Muscle of leg (tissue), 11 donors: Measurements from ENCODE around the gene STK11. TPM values are rescaled to one million over a fixed set of nuclear protein-coding genes. Genes with fewer than 3 reads are reported as not detected.
"Not testable (repeated sequence)": the region's sequence is repeated elsewhere in the genome, so short reads cannot be mapped to it uniquely, and the experiment has no call there.

Experiments
- DNase-seq: peaks from one replicate; pipeline ENCODE4 v3.0.0; 2013
- H3K27ac ChIP-seq: one replicate; pipeline ENCODE4 v1.5.1; 2013; ENCODE audit warnings: mild to moderate bottlenecking, low read length, control low read depth
- H3K27me3 ChIP-seq: one replicate; pipeline ENCODE4 v1.6.1; 2013; ENCODE audit warnings: low read length; ENCODE audit not compliant: control insufficient read depth, insufficient read depth
- H3K36me3 ChIP-seq: one replicate; pipeline ENCODE4 v1.6.1; 2013; ENCODE audit warnings: low read length; ENCODE audit not compliant: control insufficient read depth, insufficient read depth
- H3K4me1 ChIP-seq: one replicate; pipeline ENCODE4 v1.6.1; 2013; ENCODE audit warnings: low read length; ENCODE audit not compliant: control insufficient read depth, insufficient read depth
- H3K4me3 ChIP-seq: one replicate; pipeline ENCODE4 v1.5.1; 2013; ENCODE audit warnings: low read length, control low read depth
- H3K9me3 ChIP-seq: replicated peaks from 2 replicates; pipeline ENCODE4 v1.6.1; 2013; ENCODE audit warnings: low read depth, low read length; ENCODE audit not compliant: control insufficient read depth
- WGBS: methylation state at CpG from one replicate; pipeline ENCODE4 v1.1.5; 2013; ENCODE audit warnings: missing lambda C conversion rate; ENCODE audit not compliant: insufficient coverage; 5-methylcytosine and 5-hydroxymethylcytosine counted together
- polyA plus RNA-seq, 8 donors: library from polyadenylated mRNA; unstranded; fragments of 120-200 nt; gene quantifications; one replicate each; pipeline versions ENCODE4 v1.2.1 to v1.2.3, GENCODE V29; 2013; ENCODE audit warnings: inconsistent platforms in 1 of 8, low replicate concordance in 1 of 8; ENCODE audit not compliant: insufficient read length in 8 of 8, insufficient read depth in 1 of 8
- total RNA-seq: library from RNA; stranded (reverse); fragments of 120-200 nt; gene quantifications from one replicate; pipeline ENCODE4 v1.2.4, GENCODE V29; 2013

Gene STK11
- total and polyA plus RNA-seq, 9 donors = 45.3 to 59.1 (median 56.6) TPM

DNA sequence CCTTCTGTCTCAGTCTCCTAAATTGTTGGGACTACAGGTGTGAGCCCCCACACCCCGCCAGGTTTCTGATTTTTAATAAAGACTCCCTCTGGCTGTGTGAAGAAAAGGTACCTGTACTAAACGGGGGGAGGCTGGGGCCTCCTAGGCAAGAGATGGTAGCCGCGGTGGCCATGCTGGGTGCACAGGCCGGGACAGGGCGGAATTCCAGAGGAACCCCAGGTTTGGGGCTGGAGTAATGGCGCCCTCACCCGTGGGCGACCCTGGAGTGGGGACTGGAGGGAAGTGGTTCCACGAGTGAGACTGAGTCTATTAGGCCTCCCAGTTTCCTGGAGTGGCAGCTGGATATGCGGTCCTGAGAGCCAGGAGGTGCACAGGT lies 33.8 kb downstream of the STK11 start:
- Histone ChIP-seq H3K4me1 (peaks cover 63% of the 10 kb centered on the region), H3K4me3 (no peak overlapping the region), H3K36me3 (peaks cover 2% of the 10 kb centered on the region), H3K9me3 (no peaks in the 10 kb centered on the region), H3K27me3 (peaks cover 9% of the 10 kb centered on the region), H3K27ac (peak overlapping the region; percentile 94)
- 78% methylated on average over 9 of the region's 11 CpGs for WGBS
- no peak for DNase-seq

DNA sequence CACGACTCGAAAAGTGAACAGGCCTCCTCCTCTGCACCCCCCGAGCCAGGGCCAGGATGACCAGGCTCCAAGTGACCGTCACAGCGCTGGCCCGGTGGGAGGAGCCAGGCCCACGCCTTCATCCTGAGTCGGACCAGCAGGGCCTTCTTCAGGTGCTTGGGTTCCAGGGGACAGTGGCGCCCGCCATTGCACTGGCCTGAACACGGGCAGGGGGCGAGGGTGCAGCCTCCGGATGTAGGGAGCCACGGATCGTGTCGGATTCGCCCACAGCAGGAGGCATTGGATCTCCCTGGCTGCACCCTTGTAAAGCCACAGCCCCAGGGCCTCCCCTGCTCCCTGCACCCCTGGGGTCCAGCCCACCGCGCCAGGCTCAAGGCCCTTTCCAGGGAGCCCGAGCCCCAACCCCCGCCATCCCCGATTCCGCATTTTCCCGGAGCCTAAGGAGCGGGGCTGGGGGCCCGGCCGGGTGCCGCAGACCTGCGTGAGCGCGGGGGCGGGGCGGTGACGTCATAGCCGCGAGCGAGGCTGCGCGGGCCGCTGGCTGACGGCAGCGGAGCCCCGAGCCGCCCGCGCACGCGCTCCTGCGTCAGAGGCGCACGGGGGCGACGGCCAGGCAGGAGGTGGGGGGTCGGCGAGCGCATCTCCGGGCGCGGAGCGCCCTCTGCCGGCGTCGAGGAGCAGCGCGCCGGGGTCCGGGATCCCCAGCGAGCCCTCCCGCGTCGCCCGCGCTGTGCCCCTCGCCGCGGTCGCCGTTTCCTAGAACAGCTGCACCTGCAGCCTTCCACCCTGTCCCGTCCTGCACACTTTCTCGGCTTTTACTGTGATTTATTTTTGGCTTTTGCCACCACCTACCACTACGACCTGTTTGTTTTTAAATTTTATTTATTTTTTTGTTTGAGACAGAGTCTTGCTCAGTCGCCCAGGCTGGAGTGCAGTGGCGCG lies 34.5 kb downstream of the STK11 start:
- DNase-seq = peak; percentile 96
- Histone ChIP-seq H3K4me3 (peak overlapping the region; percentile 41), H3K27ac (peak overlapping the region; percentile 94), H3K27me3 (peaks cover 9% of the 10 kb centered on the region), H3K36me3 (peaks cover 4% of the 10 kb centered on the region), H3K9me3 (no peaks in the 10 kb centered on the region), H3K4me1 (peaks cover 70% of the 10 kb centered on the region)
- 5% methylated on average over 74 of the region's 84 CpGs for WGBS

DNA sequence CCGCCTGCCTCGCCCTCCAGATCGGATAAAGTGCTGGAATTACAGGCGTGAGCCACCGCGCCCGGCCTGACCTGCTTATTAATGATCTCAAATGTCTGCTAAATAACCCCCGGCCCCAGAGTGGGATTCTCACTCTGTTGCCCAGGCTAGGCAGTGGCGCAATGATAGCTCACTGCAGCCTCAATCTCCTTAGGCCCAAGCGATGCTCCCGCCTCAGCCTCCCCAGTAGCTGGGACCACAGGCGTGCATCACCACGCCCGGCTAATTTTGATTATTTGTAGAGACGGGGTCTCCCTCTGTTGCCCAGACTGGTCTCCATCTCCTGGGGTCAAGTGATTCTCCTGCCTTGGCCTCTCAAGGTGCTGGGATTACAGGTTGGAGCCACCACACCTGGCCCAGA lies 35.3 kb downstream of the STK11 start:
- Histone ChIP-seq H3K4me3 (no peak overlapping the region), H3K27ac (peak overlapping the region; percentile 47), H3K9me3 (no peaks in the 10 kb centered on the region), H3K4me1 (peaks cover 78% of the 10 kb centered on the region), H3K27me3 (peaks cover 9% of the 10 kb centered on the region), H3K36me3 (peaks cover 4% of the 10 kb centered on the region)
- DNase-seq = no peak
- WGBS = 54% methylated on average over 11 of the region's 15 CpGs

DNA sequence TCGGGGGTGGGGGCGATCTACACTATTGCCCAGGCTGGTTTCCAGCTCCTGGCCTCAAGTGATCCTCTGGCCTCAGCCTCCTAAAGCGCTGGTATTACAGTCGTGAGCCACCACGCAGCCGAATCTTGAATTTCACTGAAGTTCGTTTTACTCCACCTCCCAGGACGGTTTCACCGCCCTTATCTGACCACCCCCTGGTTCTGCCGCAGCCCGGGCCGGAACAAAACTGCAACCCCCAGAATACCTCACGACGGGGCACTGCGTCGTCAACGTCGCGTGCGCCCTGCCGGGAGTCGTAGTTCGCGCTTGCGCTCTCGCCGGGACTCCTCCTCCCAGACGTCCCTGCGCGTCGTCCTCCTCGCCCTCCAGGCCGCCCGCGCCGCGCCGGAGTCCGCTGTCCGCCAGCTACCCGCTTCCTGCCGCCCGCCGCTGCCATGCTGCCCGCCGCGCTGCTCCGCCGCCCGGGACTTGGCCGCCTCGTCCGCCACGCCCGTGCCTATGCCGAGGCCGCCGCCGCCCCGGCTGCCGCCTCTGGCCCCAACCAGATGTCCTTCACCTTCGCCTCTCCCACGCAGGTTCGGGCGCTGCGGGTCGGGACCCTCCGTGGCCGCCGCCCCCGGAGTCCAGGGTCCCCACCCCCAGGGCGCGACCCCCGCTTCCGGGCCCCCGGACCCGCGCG lies 36.0 kb downstream of the STK11 start, which contains the start of gene ATP5F1D:
Gene ATP5F1D (plus strand): TSS at position 335 of the 679 bp plus-strand sequence. CDS start 100 bp downstream, at position 435.
- Histone ChIP-seq H3K4me1 (peaks cover 79% of the 10 kb centered on the region), H3K27ac (peak within 1 kb of the TSS; percentile 47)
- under 1% methylated on average over 75 of the region's 79 CpGs for WGBS

DNA sequence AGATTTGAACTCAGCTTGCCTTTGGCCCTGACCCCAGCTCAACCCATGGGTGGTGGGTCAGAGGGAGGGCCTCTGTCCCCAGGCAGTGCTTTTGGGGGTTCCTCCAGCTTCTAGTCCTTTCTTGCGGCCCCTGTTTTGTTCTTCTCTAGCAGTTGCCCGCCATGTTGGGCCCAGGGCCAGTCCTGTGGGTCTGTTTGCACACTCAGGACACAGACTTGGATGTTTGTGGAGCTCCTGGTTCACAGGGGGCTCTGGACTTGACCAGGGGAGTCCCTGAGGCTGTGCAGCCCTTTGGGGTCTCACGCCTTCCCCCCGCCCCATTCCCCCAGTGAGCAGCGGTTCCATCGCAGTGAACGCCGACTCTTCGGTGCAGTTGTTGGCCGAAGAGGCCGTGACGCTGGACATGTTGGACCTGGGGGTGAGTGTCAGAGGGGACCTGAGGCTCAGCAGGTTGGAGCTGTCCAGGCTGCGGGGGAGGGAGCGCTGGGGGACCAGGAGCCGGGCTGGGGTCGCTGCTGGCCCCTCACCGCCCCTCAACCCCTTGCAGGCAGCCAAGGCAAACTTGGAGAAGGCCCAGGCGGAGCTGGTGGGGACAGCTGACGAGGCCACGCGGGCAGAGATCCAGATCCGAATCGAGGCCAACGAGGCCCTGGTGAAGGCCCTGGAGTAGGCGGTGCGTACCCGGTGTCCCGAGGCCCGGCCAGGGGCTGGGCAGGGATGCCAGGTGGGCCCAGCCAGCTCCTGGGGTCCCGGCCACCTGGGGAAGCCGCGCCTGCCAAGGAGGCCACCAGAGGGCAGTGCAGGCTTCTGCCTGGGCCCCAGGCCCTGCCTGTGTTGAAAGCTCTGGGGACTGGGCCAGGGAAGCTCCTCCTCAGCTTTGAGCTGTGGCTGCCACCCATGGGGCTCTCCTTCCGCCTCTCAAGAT lies 38.5 kb downstream of the STK11 start:
- H3K4me3 ChIP-seq = no peak overlapping the region
- WGBS = 29% methylated on average over 26 of the region's 33 CpGs
- DNase-seq = peak; percentile 91

More for the DNA sequence above, 36.0 kb downstream of the STK11 start, which contains the start of gene ATP5F1D:
- no peaks in the 10 kb centered on the region for H3K9me3 ChIP-seq
- H3K27me3 ChIP-seq = peaks cover 6% of the 10 kb centered on the region
- H3K4me3 ChIP-seq = peak within 1 kb of the TSS; percentile 66
- DNase-seq = peak; percentile 97
- H3K36me3 ChIP-seq = peaks cover 4% of the 10 kb centered on the region

DNA sequence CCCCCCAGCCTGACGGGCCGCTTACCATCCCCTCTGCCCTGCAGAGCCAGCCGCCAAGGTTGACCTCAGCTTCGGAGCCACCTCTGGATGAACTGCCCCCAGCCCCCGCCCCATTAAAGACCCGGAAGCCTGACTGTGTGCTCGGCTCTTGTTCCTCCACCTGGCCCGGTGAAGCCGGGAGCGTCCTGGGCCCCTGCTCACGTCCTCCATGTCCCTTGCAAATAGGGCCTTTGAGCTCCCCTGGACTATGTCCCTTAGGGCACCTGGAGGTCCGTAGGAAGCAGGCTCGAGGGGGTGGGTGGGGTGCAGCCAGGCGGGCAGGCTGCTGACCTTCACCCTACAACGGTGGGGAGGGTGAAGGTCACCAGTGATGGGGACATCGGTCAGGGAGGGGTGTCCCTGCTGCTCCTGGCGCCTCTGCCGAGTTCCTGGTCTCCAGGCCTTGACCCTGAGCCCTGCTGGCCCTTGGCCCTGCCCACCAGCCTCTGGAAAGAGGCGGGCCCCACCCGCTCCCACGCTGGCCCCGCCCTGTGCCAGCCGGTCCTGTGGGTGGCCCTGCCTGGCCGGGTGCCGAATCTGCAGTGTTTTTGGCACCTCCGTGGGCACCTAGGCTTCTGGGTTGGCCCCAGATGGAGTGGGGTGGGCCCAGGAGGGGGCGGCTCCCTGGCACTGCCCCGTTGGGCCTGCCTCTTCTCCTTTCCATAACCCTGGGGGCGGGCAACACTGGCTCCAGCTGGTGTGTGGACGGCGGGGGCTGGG lies 39.3 kb downstream of the STK11 start:
- peaks cover 72% of the 10 kb centered on the region for H3K4me1 ChIP-seq
- 26% methylated on average over 14 of the region's 31 CpGs for WGBS
- peak; percentile 60 for DNase-seq
- no peak overlapping the region for H3K4me3 ChIP-seq
- H3K27ac ChIP-seq = peak overlapping the region; percentile 99
- H3K36me3 ChIP-seq = peaks cover 4% of the 10 kb centered on the region
- H3K9me3 ChIP-seq = no peaks in the 10 kb centered on the region
- no peaks in the 10 kb centered on the region for H3K27me3 ChIP-seq

More for the DNA sequence above, 38.5 kb downstream of the STK11 start:
- Histone ChIP-seq H3K27ac (peak overlapping the region; percentile 99), H3K4me1 (peaks cover 77% of the 10 kb centered on the region), H3K36me3 (peaks cover 4% of the 10 kb centered on the region), H3K27me3 (no peaks in the 10 kb centered on the region), H3K9me3 (no peaks in the 10 kb centered on the region)

DNA sequence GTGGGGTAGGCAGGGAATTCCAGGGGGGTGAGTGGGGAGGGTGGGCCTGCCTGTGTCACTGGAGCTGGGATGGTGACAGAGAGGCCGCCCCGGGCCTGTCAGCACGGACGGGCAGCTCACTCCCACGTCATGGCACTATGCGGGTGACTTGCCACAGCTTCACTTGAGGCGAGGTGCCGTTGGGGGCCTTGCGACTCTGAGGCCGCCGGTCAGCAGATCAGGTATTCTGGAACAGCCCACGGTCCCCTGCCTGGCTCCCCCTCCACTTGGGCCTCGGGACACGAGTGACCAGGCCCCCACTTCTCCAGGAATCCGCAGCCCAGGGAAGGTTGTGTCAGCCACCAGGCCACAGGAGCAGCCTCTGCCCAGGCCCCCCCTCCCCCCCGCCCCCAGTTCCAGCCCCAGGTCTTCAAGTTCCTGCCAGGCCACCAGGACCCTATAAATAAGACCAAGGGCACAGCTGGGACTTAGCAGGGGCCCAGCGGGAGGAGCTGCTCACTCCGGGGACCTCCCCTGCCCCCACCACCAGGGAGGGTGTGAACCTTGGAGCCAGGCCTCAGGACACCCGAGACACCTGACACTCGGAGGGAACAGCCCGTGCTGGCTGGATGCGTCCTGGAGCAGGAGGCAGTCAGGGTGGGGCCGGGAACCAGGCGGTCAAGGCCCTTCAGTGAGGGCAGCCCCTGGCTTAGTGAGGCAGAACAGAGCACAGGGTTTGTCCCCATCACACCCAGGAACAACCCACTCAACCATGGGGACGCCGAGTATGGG lies 40.1 kb downstream of the STK11 start:
- H3K27me3 ChIP-seq = no peaks in the 10 kb centered on the region
- H3K9me3 ChIP-seq = no peaks in the 10 kb centered on the region
- H3K36me3 ChIP-seq = peaks cover 4% of the 10 kb centered on the region
- peak overlapping the region; percentile 99 for H3K27ac ChIP-seq
- 63% methylated on average over 21 of the region's 26 CpGs for WGBS
- DNase-seq = peak; percentile 85
- H3K4me3 ChIP-seq = no peak overlapping the region
- peaks cover 67% of the 10 kb centered on the region for H3K4me1 ChIP-seq

DNA sequence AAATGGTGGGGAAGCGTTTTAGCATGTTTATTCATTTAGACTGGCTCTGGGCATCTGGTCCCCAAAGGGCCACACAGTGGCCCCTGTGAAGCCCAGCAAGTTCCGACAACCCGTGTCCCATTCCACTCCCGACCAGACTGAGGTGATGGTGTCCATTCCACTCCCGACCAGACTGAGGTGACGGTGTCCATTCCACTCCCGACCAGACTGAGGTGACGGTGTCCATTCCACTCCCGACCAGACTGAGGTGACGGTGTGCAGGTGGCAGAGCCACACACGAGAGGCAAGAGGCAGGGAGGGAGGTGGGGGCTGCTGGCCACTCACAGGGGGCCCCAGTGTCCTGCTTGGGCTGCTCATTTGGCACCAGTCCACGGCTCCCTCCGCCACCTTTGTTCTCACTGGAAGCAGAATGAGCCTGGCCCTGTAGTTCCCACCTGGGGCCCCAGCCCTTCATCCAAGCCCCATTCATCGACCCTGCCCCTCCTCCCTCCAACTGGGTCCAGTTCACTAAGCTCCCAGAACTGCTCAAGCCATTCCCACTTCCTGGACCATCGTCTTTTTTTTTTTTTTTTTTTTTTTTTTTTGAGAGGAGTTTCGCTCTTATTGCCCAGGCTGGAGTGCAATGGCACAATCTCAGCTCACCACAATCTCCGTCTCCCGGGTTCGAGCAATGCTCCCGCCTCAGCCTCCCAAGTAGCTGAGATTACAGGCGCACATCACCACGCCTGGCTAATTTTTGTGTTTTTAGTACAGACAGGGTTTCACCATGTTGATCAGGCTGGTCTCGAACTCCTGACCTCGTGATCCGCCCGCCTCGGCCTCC lies 40.9 kb downstream of the STK11 start:
- peak overlapping the region; percentile 99 for H3K27ac ChIP-seq
- not testable (repeated sequence) for H3K9me3 ChIP-seq, H3K36me3 ChIP-seq, H3K4me3 ChIP-seq, H3K27me3 ChIP-seq
- WGBS = 71% methylated on average over 13 of the region's 27 CpGs
- peak; percentile 63 for DNase-seq
- H3K4me1 ChIP-seq = peaks cover 64% of the 10 kb centered on the region
